Effector CD4-positive, alpha-beta T cell (primary cell): ENCODE data around the gene PALD1.

Experiments
- DNase-seq: peaks from one replicate; pipeline ENCODE4 v3.0.0-alpha.2; 2020

The PALD1 gene

DNA sequence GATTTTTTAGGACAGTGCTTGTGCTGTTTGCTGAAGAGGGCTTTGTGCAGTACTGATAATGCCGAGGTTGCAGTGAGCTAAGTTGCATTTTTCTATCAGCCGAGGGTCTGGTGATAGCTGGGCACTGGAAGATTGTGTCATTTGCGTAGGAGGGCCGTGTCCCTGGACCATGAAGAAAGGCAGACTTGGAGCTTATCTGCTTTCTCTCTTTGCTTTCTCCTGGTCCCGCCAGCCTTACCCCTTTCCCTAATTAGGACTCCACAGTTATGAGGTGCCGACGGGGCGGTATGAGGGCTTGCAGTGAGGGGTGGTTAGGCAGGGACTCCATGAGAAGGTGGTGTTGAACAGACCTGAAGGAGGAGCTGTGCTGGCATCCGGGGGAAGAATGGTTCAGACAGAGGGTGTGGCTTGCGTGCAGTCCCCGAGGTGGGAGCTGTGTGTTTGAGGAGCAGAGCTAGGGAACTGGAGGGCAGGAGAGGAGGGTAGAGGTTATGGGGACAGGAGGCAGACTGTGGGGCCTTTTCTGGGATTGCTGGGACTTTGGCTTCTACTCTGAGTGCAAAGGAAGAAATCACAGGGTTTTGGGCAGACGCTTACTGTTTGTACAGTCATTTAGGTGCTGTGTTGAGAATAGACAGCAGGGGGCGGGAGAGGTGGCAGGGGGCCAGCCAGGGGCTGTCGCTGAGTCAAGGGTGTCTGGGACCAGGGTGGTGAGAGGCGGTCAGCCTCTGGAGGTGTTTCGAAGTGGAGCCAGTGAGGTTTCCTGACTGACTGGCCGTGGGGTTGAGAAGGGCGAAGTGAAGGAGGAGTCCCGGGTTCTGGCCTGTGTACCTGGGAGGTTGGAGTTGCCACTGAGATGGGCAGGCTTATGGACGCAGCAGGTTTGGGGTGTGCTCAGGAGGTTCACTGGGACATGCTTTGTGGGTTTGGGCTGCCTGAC lies 80.6 kb downstream of the PALD1 start:
- DNase-seq, result peak; percentile 56

GRCh38 chr10:70559861-70560260 lies 81.3 kb downstream of the PALD1 start:
- DNase-seq, result no peak

GRCh38 chr10:70560511-70560941 lies 82.0 kb downstream of the PALD1 start:
- DNase-seq, result no peak

DNA sequence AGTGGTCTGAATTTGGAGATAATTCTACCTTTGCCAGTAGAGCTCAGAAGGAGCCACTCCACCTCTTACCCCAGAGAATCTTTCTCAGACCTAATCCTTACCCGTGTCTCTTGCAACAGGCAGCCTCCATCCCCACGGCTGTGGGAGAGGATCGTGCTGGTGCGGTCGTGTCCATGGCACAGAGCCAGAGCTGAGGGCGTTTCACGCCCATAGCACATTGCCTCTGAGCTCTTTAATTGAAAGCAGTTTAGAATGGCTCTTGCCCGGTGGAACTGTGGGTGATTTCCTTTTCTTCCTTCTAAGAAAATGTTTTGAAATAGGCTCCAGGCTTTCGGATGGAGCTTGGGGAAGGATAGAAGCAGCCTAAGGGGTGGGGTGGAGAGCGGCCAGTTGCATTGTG lies 82.5 kb downstream of the PALD1 start:
- DNase-seq, result no peak

DNA sequence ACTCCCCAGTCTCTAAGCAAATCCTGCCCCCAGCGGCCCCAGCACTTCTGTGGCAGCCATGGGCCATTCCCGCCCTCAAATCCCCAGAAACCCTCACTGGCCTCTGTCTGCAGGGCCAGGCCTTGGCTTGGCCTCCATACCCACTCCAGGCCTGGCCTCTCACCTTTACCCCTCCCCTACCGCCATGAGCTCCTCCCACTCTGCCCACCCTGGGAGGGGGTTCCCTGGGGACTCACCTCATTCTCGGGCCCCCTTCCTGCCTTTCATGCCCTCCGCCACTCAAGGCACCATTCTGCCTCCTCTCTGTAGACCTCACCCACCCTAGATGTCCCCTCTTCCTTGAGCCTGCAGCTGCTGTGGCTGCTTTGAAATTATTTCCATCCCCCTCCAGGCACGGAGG lies 83.0 kb downstream of the PALD1 start:
- DNase-seq, result no peak

- no peak for DNase-seq
Measured at GRCh38 chr10:70562036-70562755, 83.6 kb downstream of the PALD1 start.

DNA sequence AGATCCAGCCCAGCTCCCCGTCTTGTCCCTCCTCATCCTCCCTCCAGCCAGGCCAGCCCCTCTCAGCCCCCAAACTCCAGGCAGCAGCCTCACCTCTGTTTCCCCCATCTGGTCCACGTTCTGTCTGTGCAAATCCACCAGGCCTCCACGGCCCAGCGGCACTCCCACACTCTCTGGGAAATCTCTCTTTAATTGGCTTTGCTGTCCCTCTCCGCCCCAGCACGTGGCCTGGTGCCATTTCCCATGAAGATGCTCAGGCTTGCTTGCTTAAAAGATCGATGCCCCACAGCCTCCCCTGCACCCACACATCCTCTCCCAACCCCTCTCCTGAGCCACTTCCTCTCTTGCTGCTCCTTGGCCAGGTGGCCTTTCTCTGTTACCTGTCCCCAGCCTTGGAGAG lies 84.7 kb downstream of the PALD1 start:
- no peak for DNase-seq

GRCh38 chr10:70564113-70564725 lies 85.7 kb downstream of the PALD1 start:
- DNase-seq, result no peak

DNA sequence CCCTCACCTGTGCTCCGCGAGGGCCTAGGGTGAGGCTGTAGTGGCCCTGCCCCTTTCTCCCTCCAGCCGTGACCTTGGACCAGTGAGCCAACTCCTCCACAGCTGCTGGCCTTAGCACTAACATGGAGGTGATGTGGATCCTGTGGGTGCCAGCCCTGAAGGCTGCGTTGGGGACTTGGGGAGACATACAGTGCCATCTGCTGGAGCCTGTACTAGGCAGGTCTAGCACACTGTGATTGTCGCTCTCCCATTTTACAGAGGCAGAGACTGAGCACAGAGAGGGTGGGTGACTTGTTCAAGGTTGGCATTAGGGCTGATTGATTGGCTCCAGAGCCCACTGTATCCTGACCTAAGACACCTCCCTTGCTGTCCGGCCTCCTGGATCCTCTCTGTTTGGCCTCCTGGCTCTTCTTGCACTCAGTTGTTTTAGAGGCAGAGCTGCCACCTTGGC lies 86.4 kb downstream of the PALD1 start:
- no peak for DNase-seq

GRCh38 chr10:70565556-70566514 lies 87.3 kb downstream of the PALD1 start:
- no peak for DNase-seq

GRCh38 chr10:70566515-70567290 lies 88.1 kb downstream of the PALD1 start:
- DNase-seq, result no peak

DNA sequence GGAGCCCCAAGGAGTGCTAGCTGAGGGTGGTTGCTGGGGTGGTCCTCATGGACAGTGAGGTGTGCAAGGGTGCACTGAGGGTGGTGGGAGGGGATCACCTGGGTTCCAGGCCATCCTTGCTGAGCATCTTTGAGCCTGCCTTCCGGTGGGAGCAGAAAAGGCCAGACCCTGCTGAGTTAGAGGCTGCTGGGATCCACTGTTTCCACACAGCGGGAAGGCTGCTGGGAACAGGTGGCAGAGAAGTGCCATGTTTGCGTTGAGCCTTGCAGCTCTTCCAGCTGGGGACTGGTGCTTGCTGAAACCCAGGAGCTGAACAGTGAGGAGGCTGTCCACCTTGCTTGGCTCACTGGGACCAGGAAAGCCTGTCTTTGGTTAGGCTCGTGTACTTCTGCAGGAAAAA lies 89.0 kb downstream of the PALD1 start:
- DNase-seq, result no peak

- no peak for DNase-seq
Measured at GRCh38 chr10:70568113-70568512, 89.5 kb downstream of the PALD1 start.

DNA sequence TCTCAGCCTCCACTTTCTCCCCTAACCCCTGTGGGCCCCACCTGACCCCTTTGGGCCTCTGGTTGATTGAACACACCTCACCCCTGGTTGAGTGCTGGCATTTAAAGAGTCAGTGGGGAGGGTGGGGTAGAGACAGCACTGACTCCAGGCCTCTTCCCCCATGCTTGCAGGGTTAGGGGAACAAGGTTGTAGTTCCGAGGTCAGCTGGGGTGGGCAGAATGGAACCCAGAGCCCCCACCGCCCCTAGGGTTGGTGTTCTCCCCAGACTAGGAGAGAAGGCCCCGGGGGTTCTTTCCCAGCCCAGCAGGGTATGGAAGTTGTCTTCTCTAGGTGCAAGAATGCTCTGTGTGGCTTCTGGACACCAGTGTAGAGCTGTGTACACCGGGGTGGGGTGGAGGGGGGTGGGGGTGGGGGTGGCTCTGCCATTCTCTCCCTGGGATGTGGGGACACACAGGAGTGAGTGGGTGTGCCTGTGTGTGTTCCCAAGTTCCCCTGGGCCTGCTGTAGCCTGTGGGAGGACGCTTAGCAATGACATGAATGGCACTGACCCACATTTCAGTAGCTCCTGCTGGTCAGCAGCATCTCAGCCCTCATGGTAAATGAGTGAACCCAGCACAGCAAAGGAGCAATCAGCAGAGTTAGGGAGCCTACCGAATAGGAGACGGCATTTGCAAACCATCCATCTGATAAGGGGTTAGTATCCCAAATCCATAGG lies 90.4 kb downstream of the PALD1 start:
- no peak for DNase-seq

- DNase-seq, result no peak
Measured at GRCh38 chr10:70571236-70571635, 92.7 kb downstream of the PALD1 start.

- DNase-seq, result no peak
Measured at GRCh38 chr10:70571636-70572439, 93.3 kb downstream of the PALD1 start.

GRCh38 chr10:70573599-70574506 lies 95.3 kb downstream of the PALD1 start:
- no peak for DNase-seq

GRCh38 chr10:70575486-70575873 lies 96.9 kb downstream of the PALD1 start:
- no peak for DNase-seq
